ENCODE results near the gene PAFAH1B1. TPM values are rescaled to one million over a fixed set of nuclear protein-coding genes. Genes with fewer than 3 reads are reported as not detected.

Gene PAFAH1B1
- total RNA-seq, 1 donor from 2014 or later, result 115 TPM

GRCh38 chr17:2712300-2713043 lies 119.0 kb downstream of the PAFAH1B1 start:
- Histone ChIP-seq H3K9me3 (replicated peaks) (no peaks in the 10 kb centered on the region), H3K27me3 (ENCODE audit: low read depth) (no peaks in the 10 kb centered on the region), H3K36me3 (no peaks in the 10 kb centered on the region), H3K27ac (replicated peaks) (peak overlapping the region; percentile 97), H3K4me3 (peak overlapping the region; percentile 88), H3K4me1 (peaks cover 67% of the 10 kb centered on the region)
- TF ChIP-seq CTCF (IDR thresholded peaks at IDR 0.05; ENCODE audit: borderline replicate concordance), result no peak
- DNase-seq, result no peak
- intact Hi-C loops (cut with micrococcal nuclease), result no loop called here

- Histone ChIP-seq H3K4me1 (peaks cover 53% of the 10 kb centered on the region), H3K4me3 (peak overlapping the region; percentile 88), H3K27ac (replicated peaks) (no peak overlapping the region), H3K36me3 (no peaks in the 10 kb centered on the region), H3K9me3 (replicated peaks) (no peaks in the 10 kb centered on the region), H3K27me3 (ENCODE audit: low read depth) (no peaks in the 10 kb centered on the region)
- DNase-seq, result no peak
- intact Hi-C loops (cut with micrococcal nuclease), result no loop called here
- TF ChIP-seq CTCF (IDR thresholded peaks at IDR 0.05; ENCODE audit: borderline replicate concordance), result no peak
Observed at GRCh38 chr17:2713881-2714280, 120.4 kb downstream of the PAFAH1B1 start.

GRCh38 chr17:2716649-2717048 lies 123.2 kb downstream of the PAFAH1B1 start:
- no peaks in the 10 kb centered on the region for H3K9me3 ChIP-seq (replicated peaks)
- H3K27me3 ChIP-seq (ENCODE audit: low read depth), result no peaks in the 10 kb centered on the region
- TF ChIP-seq CTCF (IDR thresholded peaks at IDR 0.05; ENCODE audit: borderline replicate concordance), result no peak
- peaks cover 29% of the 10 kb centered on the region for H3K4me1 ChIP-seq
- intact Hi-C loops (cut with micrococcal nuclease), result no loop called here
- DNase-seq, result no peak
- H3K4me3 ChIP-seq, result no peak overlapping the region
- H3K36me3 ChIP-seq, result no peaks in the 10 kb centered on the region
- no peak overlapping the region for H3K27ac ChIP-seq (replicated peaks)

- intact Hi-C loops (cut with micrococcal nuclease), result no loop called here
- peaks cover 14% of the 10 kb centered on the region for H3K4me1 ChIP-seq
- no peak for TF ChIP-seq CTCF (IDR thresholded peaks at IDR 0.05; ENCODE audit: borderline replicate concordance)
- no peaks in the 10 kb centered on the region for H3K36me3 ChIP-seq
- no peak overlapping the region for H3K4me3 ChIP-seq
- no peak for DNase-seq
- no peaks in the 10 kb centered on the region for H3K27me3 ChIP-seq (ENCODE audit: low read depth)
- H3K9me3 ChIP-seq (replicated peaks), result no peaks in the 10 kb centered on the region
- H3K27ac ChIP-seq (replicated peaks), result no peak overlapping the region
Observed at GRCh38 chr17:2718150-2718938, 124.9 kb downstream of the PAFAH1B1 start.

GRCh38 chr17:2719861-2720260 lies 126.4 kb downstream of the PAFAH1B1 start:
- H3K4me3 ChIP-seq, result no peak overlapping the region
- H3K27me3 ChIP-seq (ENCODE audit: low read depth), result no peaks in the 10 kb centered on the region
- no peak for DNase-seq
- no peak overlapping the region for H3K27ac ChIP-seq (replicated peaks)
- no peaks in the 10 kb centered on the region for H3K9me3 ChIP-seq (replicated peaks)
- H3K4me1 ChIP-seq, result peaks cover 10% of the 10 kb centered on the region
- no peak for TF ChIP-seq CTCF (IDR thresholded peaks at IDR 0.05; ENCODE audit: borderline replicate concordance)
- intact Hi-C loops (cut with micrococcal nuclease), result no loop called here
- no peaks in the 10 kb centered on the region for H3K36me3 ChIP-seq

Data from left ventricle myocardium inferior (tissue), 1 donor.